Peyer's patch (tissue), 4 donors: ENCODE data around the gene RAB37.

Experiments used
- POLR2A ChIP-seq, 2 donors: fragments of 450-650 bp; IDR thresholded peaks; one replicate each; pipeline ENCODE4 v1.5.1; 2017; ENCODE audit warnings: antibody characterized with exemption in 2 of 2, mild to moderate bottlenecking in 2 of 2, moderate library complexity in 2 of 2
- TF ChIP-seq, protein P1 (sequence below), 6 experiments: fragments of 450-650 bp in 4 of 6; fragments of 200-600 bp in 2 of 6; sonication (generic) in 1 of 6; IDR thresholded peaks; one replicate each; pipeline ENCODE4 v1.5.1; 2017 to 2019; ENCODE audit warnings: antibody characterized with exemption in 6 of 6, mild to moderate bottlenecking in 3 of 6, moderate library complexity in 1 of 6

DNA sequence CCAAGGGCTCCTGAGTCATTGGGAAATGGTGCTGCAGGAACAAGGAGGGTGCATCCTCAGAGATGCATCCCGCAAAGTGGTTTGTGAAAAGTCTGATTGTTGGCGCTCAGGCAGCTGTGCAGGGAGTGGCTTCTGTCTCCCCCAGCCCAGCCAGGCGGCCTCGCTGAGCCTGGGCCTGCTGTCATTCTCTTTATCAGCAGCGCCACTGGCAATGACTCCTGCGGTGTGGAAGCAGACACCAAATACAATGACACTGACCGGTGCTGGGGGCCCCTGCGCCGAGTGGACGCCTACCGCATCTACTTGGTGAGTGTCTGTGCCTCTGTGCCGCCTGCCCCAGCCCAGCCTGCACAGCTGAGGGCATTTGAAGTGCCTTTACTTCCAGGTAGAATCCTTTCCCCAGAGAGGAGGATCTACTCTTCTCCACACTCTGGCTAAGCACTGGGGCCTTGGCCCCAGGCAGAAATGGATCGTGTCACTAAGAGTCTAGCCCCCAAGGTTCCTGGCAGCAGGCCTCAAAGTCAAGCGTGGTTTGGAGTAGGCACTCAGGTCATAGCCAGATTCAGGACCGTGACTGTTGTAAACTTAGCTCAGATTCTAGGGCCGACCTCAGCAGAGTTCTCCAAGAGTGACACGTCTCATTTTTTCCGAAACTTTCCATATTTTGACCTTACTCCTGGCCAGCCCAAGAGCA lies 58.4 kb downstream of the RAB37 start:
- TF ChIP-seq, protein P1, sequence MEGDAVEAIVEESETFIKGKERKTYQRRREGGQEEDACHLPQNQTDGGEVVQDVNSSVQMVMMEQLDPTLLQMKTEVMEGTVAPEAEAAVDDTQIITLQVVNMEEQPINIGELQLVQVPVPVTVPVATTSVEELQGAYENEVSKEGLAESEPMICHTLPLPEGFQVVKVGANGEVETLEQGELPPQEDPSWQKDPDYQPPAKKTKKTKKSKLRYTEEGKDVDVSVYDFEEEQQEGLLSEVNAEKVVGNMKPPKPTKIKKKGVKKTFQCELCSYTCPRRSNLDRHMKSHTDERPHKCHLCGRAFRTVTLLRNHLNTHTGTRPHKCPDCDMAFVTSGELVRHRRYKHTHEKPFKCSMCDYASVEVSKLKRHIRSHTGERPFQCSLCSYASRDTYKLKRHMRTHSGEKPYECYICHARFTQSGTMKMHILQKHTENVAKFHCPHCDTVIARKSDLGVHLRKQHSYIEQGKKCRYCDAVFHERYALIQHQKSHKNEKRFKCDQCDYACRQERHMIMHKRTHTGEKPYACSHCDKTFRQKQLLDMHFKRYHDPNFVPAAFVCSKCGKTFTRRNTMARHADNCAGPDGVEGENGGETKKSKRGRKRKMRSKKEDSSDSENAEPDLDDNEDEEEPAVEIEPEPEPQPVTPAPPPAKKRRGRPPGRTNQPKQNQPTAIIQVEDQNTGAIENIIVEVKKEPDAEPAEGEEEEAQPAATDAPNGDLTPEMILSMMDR (IDR thresholded peaks at IDR 0.05) = no peak
- no peak for TF ChIP-seq POLR2A (IDR thresholded peaks at IDR 0.05)
